ENCODE data around the gene CCDC167. TPM values are rescaled to one million over a fixed set of nuclear protein-coding genes. Genes with fewer than 3 reads are reported as not detected.

Gene CCDC167
- total and polyA plus RNA-seq, 10 donors, result 11.6 to 64.8 (median 26.3) TPM

GRCh38 chr6:37530297-37530696, 30.6 kb upstream of the CCDC167 start:
- Histone ChIP-seq H3K4me1 (peaks cover 0 to 5% (median 3%) of the 10 kb centered on the region in 6 donors), H3K27ac (no peak overlapping the region), H3K9me3 (no peaks in the 10 kb centered on the region), H3K4me3 (no peak overlapping the region), H3K27me3 (replicated peaks in 1 of 7) (peaks cover 0 to 57% (median 3%) of the 10 kb centered on the region in 7 donors), H3K36me3 (no peaks in the 10 kb centered on the region)
- WGBS, 5 donors, result 56 to 69% (median 67%) methylated on average over 5 of the region's 5 CpGs
- no peak for DNase-seq
- TF ChIP-seq POLR2AphosphoS5 (IDR thresholded peaks at IDR 0.05) (no peak), POLR2A (IDR thresholded peaks at IDR 0.05) (no peak), CTCF (IDR thresholded peaks at IDR 0.05 in 8 of 11, conservative IDR thresholded peaks at IDR 0.05 in 3 of 11) (no peak)
- intact Hi-C loops (cut with DNase I; ENCODE audit: low total_unique reads), result no loop called here

- H3K4me1 ChIP-seq, result no peaks in the 10 kb centered on the region
- WGBS, 5 donors, result 63 to 79% (median 72%) methylated on average over 8 of the region's 8 CpGs
- no peaks in the 10 kb centered on the region for H3K9me3 ChIP-seq
- intact Hi-C loops (cut with DNase I; ENCODE audit: low total_unique reads), result no loop called here
- no peaks in the 10 kb centered on the region for H3K36me3 ChIP-seq
- DNase-seq, result no peak
- H3K4me3 ChIP-seq, result no peak overlapping the region
- no peak overlapping the region for H3K27ac ChIP-seq
- peaks cover 0 to 43% (median 0%) of the 10 kb centered on the region in 7 donors for H3K27me3 ChIP-seq (replicated peaks in 1 of 7)
- TF ChIP-seq POLR2AphosphoS5 (IDR thresholded peaks at IDR 0.05) (no peak), CTCF (IDR thresholded peaks at IDR 0.05 in 8 of 11, conservative IDR thresholded peaks at IDR 0.05 in 3 of 11) (no peak), POLR2A (IDR thresholded peaks at IDR 0.05) (no peak)
Observed at GRCh38 chr6:37528541-37528940, 28.8 kb upstream of the CCDC167 start.

GRCh38 chr6:37525460-37526357, 26.0 kb upstream of the CCDC167 start:
- peaks cover 0 to 37% (median 0%) of the 10 kb centered on the region in 7 donors for H3K27me3 ChIP-seq (replicated peaks in 1 of 7)
- H3K4me1 ChIP-seq, result peaks cover 0 to 5% (median 0%) of the 10 kb centered on the region in 6 donors
- intact Hi-C loops (cut with DNase I; ENCODE audit: low total_unique reads), result no loop called here
- 69 to 82% (median 75%) methylated on average over 12 of the region's 12 CpGs for WGBS, 5 donors
- H3K27ac ChIP-seq, result no peak overlapping the region
- H3K9me3 ChIP-seq, result no peaks in the 10 kb centered on the region
- H3K4me3 ChIP-seq, result no peak overlapping the region
- no peaks in the 10 kb centered on the region for H3K36me3 ChIP-seq
- TF ChIP-seq CTCF (IDR thresholded peaks at IDR 0.05 in 8 of 11, conservative IDR thresholded peaks at IDR 0.05 in 3 of 11) (no peak), POLR2AphosphoS5 (IDR thresholded peaks at IDR 0.05) (no peak), POLR2A (IDR thresholded peaks at IDR 0.05) (no peak)
- no peak for DNase-seq

- no peaks in the 10 kb centered on the region for H3K36me3 ChIP-seq
Observed at GRCh38 chr6:37524970-37525318, 25.3 kb upstream of the CCDC167 start.

More at GRCh38 chr6:37524970-37525318, 25.3 kb upstream of the CCDC167 start:
- no peak for DNase-seq
- no peak overlapping the region for H3K4me3 ChIP-seq
- H3K27me3 ChIP-seq (replicated peaks in 1 of 7), result peaks cover 0 to 31% (median 0%) of the 10 kb centered on the region in 7 donors
- no peak overlapping the region for H3K27ac ChIP-seq
- WGBS, 5 donors, result 86 to 95% (median 88%) methylated on average over 4 of the region's 4 CpGs
- intact Hi-C loops (cut with DNase I; ENCODE audit: low total_unique reads), result no loop called here
- no peaks in the 10 kb centered on the region for H3K9me3 ChIP-seq
- TF ChIP-seq POLR2A (IDR thresholded peaks at IDR 0.05) (no peak), CTCF (IDR thresholded peaks at IDR 0.05 in 8 of 11, conservative IDR thresholded peaks at IDR 0.05 in 3 of 11) (no peak), POLR2AphosphoS5 (IDR thresholded peaks at IDR 0.05) (no peak)
- peaks cover 0 to 5% (median 0%) of the 10 kb centered on the region in 6 donors for H3K4me1 ChIP-seq
